ENCODE results near the gene SYPL1.

Gene SYPL1

GRCh38 chr7:106116161-106116704, 4.1 kb upstream of the SYPL1 start:
- Histone ChIP-seq H3K4me1 (ENCODE audit: control insufficient read depth, insufficient read depth, low read length) (peaks cover 23% of the 10 kb centered on the region), H3K27ac (ENCODE audit: low read depth, low read length) (no peak overlapping the region), H3K9ac (ENCODE audit: low read length) (no peak overlapping the region)

GRCh38 chr7:106114716-106115383, 2.7 kb upstream of the SYPL1 start:
- H3K4me3 ChIP-seq (ENCODE audit: low read length): no peak overlapping the region
- no peak overlapping the region for H3K9ac ChIP-seq (ENCODE audit: low read length)
- no peaks in the 10 kb centered on the region for H3K36me3 ChIP-seq (ENCODE audit: control insufficient read depth, insufficient read depth, low read length)
- peaks cover 25% of the 10 kb centered on the region for H3K4me1 ChIP-seq (ENCODE audit: control insufficient read depth, insufficient read depth, low read length)
- H3K27me3 ChIP-seq (ENCODE audit: control insufficient read depth, insufficient read depth, low read length): no peaks in the 10 kb centered on the region
- H3K27ac ChIP-seq (ENCODE audit: low read depth, low read length): no peak overlapping the region

More at GRCh38 chr7:106116161-106116704, 4.1 kb upstream of the SYPL1 start:
- Histone ChIP-seq H3K27me3 (ENCODE audit: control insufficient read depth, insufficient read depth, low read length) (no peaks in the 10 kb centered on the region), H3K4me3 (ENCODE audit: low read length) (no peak overlapping the region), H3K36me3 (ENCODE audit: control insufficient read depth, insufficient read depth, low read length) (no peaks in the 10 kb centered on the region)

GRCh38 chr7:106112972-106113421, 885 bp upstream of the SYPL1 start:
- Histone ChIP-seq H3K9ac (ENCODE audit: low read length) (peak overlapping the region; percentile 87), H3K27me3 (ENCODE audit: control insufficient read depth, insufficient read depth, low read length) (no peaks in the 10 kb centered on the region), H3K36me3 (ENCODE audit: control insufficient read depth, insufficient read depth, low read length) (no peaks in the 10 kb centered on the region), H3K27ac (ENCODE audit: low read depth, low read length) (peak overlapping the region; percentile 98), H3K4me3 (ENCODE audit: low read length) (peak overlapping the region; percentile 77), H3K4me1 (ENCODE audit: control insufficient read depth, insufficient read depth, low read length) (peaks cover 25% of the 10 kb centered on the region)

- H3K27ac ChIP-seq (ENCODE audit: low read depth, low read length): peak overlapping the region; percentile 98
- peak overlapping the region; percentile 94 for H3K9ac ChIP-seq (ENCODE audit: low read length)
- H3K4me3 ChIP-seq (ENCODE audit: low read length): peak overlapping the region; percentile 90
- H3K4me1 ChIP-seq (ENCODE audit: control insufficient read depth, insufficient read depth, low read length): peaks cover 20% of the 10 kb centered on the region
- H3K27me3 ChIP-seq (ENCODE audit: control insufficient read depth, insufficient read depth, low read length): no peaks in the 10 kb centered on the region
- no peaks in the 10 kb centered on the region for H3K36me3 ChIP-seq (ENCODE audit: control insufficient read depth, insufficient read depth, low read length)
Observed at GRCh38 chr7:106111655-106112117, 426 bp downstream of the SYPL1 start.

GRCh38 chr7:106110885-106111654, 1.0 kb downstream of the SYPL1 start:
- H3K27me3 ChIP-seq (ENCODE audit: control insufficient read depth, insufficient read depth, low read length): no peaks in the 10 kb centered on the region
- H3K36me3 ChIP-seq (ENCODE audit: control insufficient read depth, insufficient read depth, low read length): no peaks in the 10 kb centered on the region
- peak overlapping the region; percentile 90 for H3K4me3 ChIP-seq (ENCODE audit: low read length)
- peaks cover 20% of the 10 kb centered on the region for H3K4me1 ChIP-seq (ENCODE audit: control insufficient read depth, insufficient read depth, low read length)
- peak overlapping the region; percentile 98 for H3K27ac ChIP-seq (ENCODE audit: low read depth, low read length)
- H3K9ac ChIP-seq (ENCODE audit: low read length): peak overlapping the region; percentile 94

- Histone ChIP-seq H3K27me3 (ENCODE audit: control insufficient read depth, insufficient read depth, low read length) (no peaks in the 10 kb centered on the region), H3K4me3 (ENCODE audit: low read length) (peak overlapping the region; percentile 32), H3K27ac (ENCODE audit: low read depth, low read length) (no peak overlapping the region), H3K4me1 (ENCODE audit: control insufficient read depth, insufficient read depth, low read length) (peaks cover 20% of the 10 kb centered on the region), H3K9ac (ENCODE audit: low read length) (no peak overlapping the region), H3K36me3 (ENCODE audit: control insufficient read depth, insufficient read depth, low read length) (no peaks in the 10 kb centered on the region)
Observed at GRCh38 chr7:106110238-106110560, 1.9 kb downstream of the SYPL1 start.

GRCh38 chr7:106109521-106110237, 2.4 kb downstream of the SYPL1 start:
- peak overlapping the region; percentile 32 for H3K4me3 ChIP-seq (ENCODE audit: low read length)
- H3K36me3 ChIP-seq (ENCODE audit: control insufficient read depth, insufficient read depth, low read length): no peaks in the 10 kb centered on the region
- no peak overlapping the region for H3K9ac ChIP-seq (ENCODE audit: low read length)
- H3K27ac ChIP-seq (ENCODE audit: low read depth, low read length): no peak overlapping the region
- no peaks in the 10 kb centered on the region for H3K27me3 ChIP-seq (ENCODE audit: control insufficient read depth, insufficient read depth, low read length)
- peaks cover 20% of the 10 kb centered on the region for H3K4me1 ChIP-seq (ENCODE audit: control insufficient read depth, insufficient read depth, low read length)

GRCh38 chr7:106108991-106109390, 3.1 kb downstream of the SYPL1 start:
- H3K27me3 ChIP-seq (ENCODE audit: control insufficient read depth, insufficient read depth, low read length): no peaks in the 10 kb centered on the region
- peaks cover 20% of the 10 kb centered on the region for H3K4me1 ChIP-seq (ENCODE audit: control insufficient read depth, insufficient read depth, low read length)
- no peaks in the 10 kb centered on the region for H3K36me3 ChIP-seq (ENCODE audit: control insufficient read depth, insufficient read depth, low read length)
- H3K9ac ChIP-seq (ENCODE audit: low read length): no peak overlapping the region
- H3K27ac ChIP-seq (ENCODE audit: low read depth, low read length): peak overlapping the region; percentile 3
- peak overlapping the region; percentile 17 for H3K4me3 ChIP-seq (ENCODE audit: low read length)

GRCh38 chr7:106104721-106105260, 7.3 kb downstream of the SYPL1 start:
- Histone ChIP-seq H3K27ac (ENCODE audit: low read depth, low read length) (no peak overlapping the region), H3K4me1 (ENCODE audit: control insufficient read depth, insufficient read depth, low read length) (peaks cover 15% of the 10 kb centered on the region), H3K36me3 (ENCODE audit: control insufficient read depth, insufficient read depth, low read length) (no peaks in the 10 kb centered on the region), H3K27me3 (ENCODE audit: control insufficient read depth, insufficient read depth, low read length) (no peaks in the 10 kb centered on the region), H3K4me3 (ENCODE audit: low read length) (no peak overlapping the region), H3K9ac (ENCODE audit: low read length) (no peak overlapping the region)

GRCh38 chr7:106102387-106102966, 9.6 kb downstream of the SYPL1 start:
- Histone ChIP-seq H3K4me1 (ENCODE audit: control insufficient read depth, insufficient read depth, low read length) (peaks cover 5% of the 10 kb centered on the region), H3K9ac (ENCODE audit: low read length) (no peak overlapping the region), H3K4me3 (ENCODE audit: low read length) (no peak overlapping the region), H3K36me3 (ENCODE audit: control insufficient read depth, insufficient read depth, low read length) (peaks cover 2% of the 10 kb centered on the region), H3K27ac (ENCODE audit: low read depth, low read length) (no peak overlapping the region), H3K27me3 (ENCODE audit: control insufficient read depth, insufficient read depth, low read length) (no peaks in the 10 kb centered on the region)

- H3K36me3 ChIP-seq (ENCODE audit: control insufficient read depth, insufficient read depth, low read length): peaks cover 2% of the 10 kb centered on the region
- no peak overlapping the region for H3K9ac ChIP-seq (ENCODE audit: low read length)
- no peaks in the 10 kb centered on the region for H3K27me3 ChIP-seq (ENCODE audit: control insufficient read depth, insufficient read depth, low read length)
- no peak overlapping the region for H3K27ac ChIP-seq (ENCODE audit: low read depth, low read length)
- H3K4me1 ChIP-seq (ENCODE audit: control insufficient read depth, insufficient read depth, low read length): peaks cover 5% of the 10 kb centered on the region
- H3K4me3 ChIP-seq (ENCODE audit: low read length): no peak overlapping the region
Observed at GRCh38 chr7:106101726-106102125, 10.4 kb downstream of the SYPL1 start.

Data from rectal smooth muscle tissue (tissue), 1 donor.